Hepatocyte (in vitro differentiated cells): Measurements from ENCODE around the gene NLK. TPM values are rescaled to one million over a fixed set of nuclear protein-coding genes. Genes with fewer than 3 reads are reported as not detected.

Experiments
- DNase-seq: peaks from one replicate; pipeline ENCODE4 v3.0.0-alpha.2; 2016; ENCODE audit warnings: low spot score
- H2AFZ ChIP-seq: fragments of 200-600 bp; sonication (generic); 2 replicates; pipeline ENCODE4 v1.6.0; 2016; ENCODE audit warnings: antibody characterized with exemption, mild to moderate bottlenecking
- H3K27ac ChIP-seq: fragments of 200-600 bp; sonication (generic); 2 replicates; pipeline ENCODE4 v1.5.1; 2016; ENCODE audit warnings: mild to moderate bottlenecking
- H3K27me3 ChIP-seq: fragments of 200-600 bp; sonication (generic); 2 replicates; pipeline ENCODE4 v1.6.1; 2016
- H3K36me3 ChIP-seq: fragments of 200-600 bp; sonication (generic); replicated peaks from 2 replicates; pipeline ENCODE4 v1.5.1; 2016; ENCODE audit warnings: low read depth; ENCODE audit not compliant: insufficient read depth
- H3K4me1 ChIP-seq: fragments of 200-600 bp; sonication (generic); 2 replicates; pipeline ENCODE4 v1.5.1; 2016; ENCODE audit warnings: mild to moderate bottlenecking, moderate library complexity; ENCODE audit not compliant: insufficient read depth
- H3K4me2 ChIP-seq: fragments of 200-600 bp; sonication (generic); 2 replicates; pipeline ENCODE4 v1.6.0; 2016
- H3K4me3 ChIP-seq: fragments of 200-600 bp; sonication (generic); 2 replicates; pipeline ENCODE4 v1.5.1; 2016; ENCODE audit warnings: mild to moderate bottlenecking
- H3K79me2 ChIP-seq: fragments of 200-600 bp; sonication (generic); 2 replicates; pipeline ENCODE4 v1.6.0; 2017; ENCODE audit warnings: mild to moderate bottlenecking
- H3K9me2 ChIP-seq: fragments of 200-600 bp; sonication (generic); replicated peaks from 2 replicates; pipeline ENCODE4 v1.6.0; 2017; ENCODE audit warnings: mild to moderate bottlenecking; ENCODE audit not compliant: insufficient read depth
- H3K9me3 ChIP-seq: fragments of 200-600 bp; sonication (generic); 2 replicates; pipeline ENCODE4 v1.5.1; 2016; ENCODE audit warnings: low read depth, mild to moderate bottlenecking
- H4K20me1 ChIP-seq: fragments of 200-600 bp; sonication (generic); 2 replicates; pipeline ENCODE4 v1.6.0; 2016; ENCODE audit warnings: mild to moderate bottlenecking; ENCODE audit not compliant: insufficient read depth, poor library complexity, severe bottlenecking
- EZH2 ChIP-seq: fragments of 200-600 bp; sonication (generic); IDR thresholded peaks from 2 replicates; pipeline ENCODE4 v1.6.1; 2016; ENCODE audit warnings: antibody characterized with exemption, mild to moderate bottlenecking, borderline replicate concordance
- EZH2phosphoT487 ChIP-seq: fragments of 200-600 bp; sonication (generic); IDR thresholded peaks from one replicate; pipeline ENCODE4 v1.6.1; 2018; ENCODE audit warnings: antibody characterized with exemption, mild to moderate bottlenecking, low read depth, moderate library complexity; ENCODE audit not compliant: unreplicated experiment, severe bottlenecking
- WGBS: methylation state at CpG from one replicate; pipeline ENCODE4 v1.1.6; 2016; ENCODE audit warnings: low lambda C conversion rate; ENCODE audit errors: missing lambda C conversion rate; 5-methylcytosine and 5-hydroxymethylcytosine counted together
- polyA plus RNA-seq: library from polyadenylated mRNA; unstranded; fragments of >200 nt; fragmentation: Nextera tagmentation; extraction: Ambion mirVana; gene quantifications from 2 replicates; pipeline ENCODE4 v1.2.1, GENCODE V29; 2016
- total RNA-seq: library from RNA; depleted of rRNA; stranded (reverse); fragments of >200 nt; gene quantifications from 2 replicates; pipeline ENCODE4 v1.2.3, GENCODE V29; 2014
- TF ChIP-seq, protein P1 (sequence below): fragments of 200-600 bp; sonication (generic); IDR thresholded peaks from 2 replicates; pipeline ENCODE4 v1.5.1; 2016; ENCODE audit warnings: antibody characterized with exemption, mild to moderate bottlenecking; ENCODE audit not compliant: poor library complexity

The NLK gene
- total and polyA plus RNA-seq, 2 experiments from 2014 or later: 5.2 to 24.9 TPM

DNA sequence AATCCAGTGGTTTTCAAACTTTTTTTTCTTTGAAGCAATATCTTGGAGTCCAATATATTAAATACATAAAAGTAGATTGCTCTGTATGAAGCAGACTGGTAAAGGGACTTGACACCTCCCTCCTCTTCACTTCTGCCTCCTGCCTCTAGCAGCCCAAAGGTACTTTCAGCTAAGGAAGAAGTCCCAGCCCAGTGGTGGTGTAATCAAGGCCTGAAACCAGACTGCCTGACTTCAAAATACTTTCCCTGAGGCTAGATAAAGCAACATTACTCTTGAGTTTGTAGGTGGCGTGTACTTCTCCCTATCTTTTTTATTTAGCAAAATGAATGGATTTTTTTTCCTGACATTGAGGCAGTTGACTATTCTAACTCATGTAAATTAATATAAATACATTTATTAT lies 154.2 kb downstream of the NLK start:
- Histone ChIP-seq H3K4me3 (no peak overlapping the region), H3K27me3 (no peaks in the 10 kb centered on the region), H3K4me1 (no peaks in the 10 kb centered on the region), H3K27ac (no peak overlapping the region), H3K4me2 (no peak overlapping the region), H3K9me3 (no peaks in the 10 kb centered on the region), H3K9me2 (no peaks in the 10 kb centered on the region), H3K79me2 (no peaks in the 10 kb centered on the region), H2AFZ (no peak overlapping the region), H4K20me1 (no peaks in the 10 kb centered on the region), H3K36me3 (no peaks in the 10 kb centered on the region)
- no peak for DNase-seq
- TF ChIP-seq, protein P1, sequence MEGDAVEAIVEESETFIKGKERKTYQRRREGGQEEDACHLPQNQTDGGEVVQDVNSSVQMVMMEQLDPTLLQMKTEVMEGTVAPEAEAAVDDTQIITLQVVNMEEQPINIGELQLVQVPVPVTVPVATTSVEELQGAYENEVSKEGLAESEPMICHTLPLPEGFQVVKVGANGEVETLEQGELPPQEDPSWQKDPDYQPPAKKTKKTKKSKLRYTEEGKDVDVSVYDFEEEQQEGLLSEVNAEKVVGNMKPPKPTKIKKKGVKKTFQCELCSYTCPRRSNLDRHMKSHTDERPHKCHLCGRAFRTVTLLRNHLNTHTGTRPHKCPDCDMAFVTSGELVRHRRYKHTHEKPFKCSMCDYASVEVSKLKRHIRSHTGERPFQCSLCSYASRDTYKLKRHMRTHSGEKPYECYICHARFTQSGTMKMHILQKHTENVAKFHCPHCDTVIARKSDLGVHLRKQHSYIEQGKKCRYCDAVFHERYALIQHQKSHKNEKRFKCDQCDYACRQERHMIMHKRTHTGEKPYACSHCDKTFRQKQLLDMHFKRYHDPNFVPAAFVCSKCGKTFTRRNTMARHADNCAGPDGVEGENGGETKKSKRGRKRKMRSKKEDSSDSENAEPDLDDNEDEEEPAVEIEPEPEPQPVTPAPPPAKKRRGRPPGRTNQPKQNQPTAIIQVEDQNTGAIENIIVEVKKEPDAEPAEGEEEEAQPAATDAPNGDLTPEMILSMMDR: no peak
- TF ChIP-seq EZH2phosphoT487 (no peak), EZH2 (no peak)
- WGBS: 92% methylated on average over 1 of the region's 1 CpG

DNA sequence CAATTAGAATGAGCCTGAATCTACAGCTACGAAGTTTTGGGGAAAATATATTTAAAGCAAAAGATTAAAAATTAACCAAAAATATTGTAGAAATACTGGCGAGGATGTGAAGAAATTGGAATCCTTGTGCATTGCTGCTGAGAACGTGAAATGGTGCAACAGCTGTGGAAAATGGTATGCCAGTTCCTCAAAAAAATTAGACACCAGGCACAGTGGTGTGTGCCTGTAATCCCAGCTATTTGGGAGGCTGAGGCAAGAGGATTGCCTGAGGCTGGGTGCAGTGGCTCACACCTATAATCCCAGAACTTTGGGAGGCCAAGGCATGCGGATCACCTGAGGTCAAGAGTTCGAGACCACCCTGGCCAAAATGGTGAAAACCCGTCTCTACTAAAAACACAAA lies 156.6 kb downstream of the NLK start:
- Histone ChIP-seq H3K79me2 (no peaks in the 10 kb centered on the region), H3K36me3 (no peaks in the 10 kb centered on the region), H3K9me2 (no peaks in the 10 kb centered on the region), H3K4me1 (no peaks in the 10 kb centered on the region), H4K20me1 (no peaks in the 10 kb centered on the region), H2AFZ (no peak overlapping the region), H3K27ac (no peak overlapping the region), H3K27me3 (no peaks in the 10 kb centered on the region), H3K9me3 (no peaks in the 10 kb centered on the region), H3K4me3 (no peak overlapping the region), H3K4me2 (no peak overlapping the region)
- no peak for TF ChIP-seq EZH2phosphoT487
- TF ChIP-seq, protein P1: no peak
- TF ChIP-seq EZH2: no peak
- WGBS: over 99% methylated on average over 6 of the region's 6 CpGs
- no peak for DNase-seq

DNA sequence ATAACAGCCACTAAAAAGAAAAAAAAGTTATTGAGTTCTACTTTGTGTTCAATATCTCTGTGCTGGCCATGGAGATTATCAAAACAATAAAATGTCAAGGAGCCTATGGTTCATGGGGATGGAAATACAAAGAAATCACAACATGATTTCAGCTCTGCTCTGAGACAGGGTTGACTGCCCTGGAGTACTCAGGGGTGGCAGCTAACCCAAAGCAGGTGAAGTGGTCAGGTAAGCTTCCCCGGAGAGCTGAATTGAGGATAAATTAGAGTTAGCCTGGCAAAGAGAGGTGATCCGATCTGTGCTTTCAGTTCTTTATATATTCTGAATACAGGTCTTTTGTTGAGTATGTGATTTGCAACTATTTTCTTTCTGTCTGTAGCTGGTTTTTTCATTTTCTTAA lies 157.3 kb downstream of the NLK start:
- Histone ChIP-seq H3K27ac (no peak overlapping the region), H3K36me3 (no peaks in the 10 kb centered on the region), H3K9me3 (no peaks in the 10 kb centered on the region), H3K79me2 (no peaks in the 10 kb centered on the region), H3K9me2 (no peaks in the 10 kb centered on the region), H4K20me1 (no peaks in the 10 kb centered on the region), H3K4me2 (no peak overlapping the region), H2AFZ (no peak overlapping the region), H3K27me3 (no peaks in the 10 kb centered on the region), H3K4me3 (no peak overlapping the region), H3K4me1 (no peaks in the 10 kb centered on the region)
- no peak for DNase-seq
- 91% methylated on average over 2 of the region's 2 CpGs for WGBS
- TF ChIP-seq EZH2phosphoT487: no peak
- TF ChIP-seq, protein P1: no peak
- TF ChIP-seq EZH2: no peak

DNA sequence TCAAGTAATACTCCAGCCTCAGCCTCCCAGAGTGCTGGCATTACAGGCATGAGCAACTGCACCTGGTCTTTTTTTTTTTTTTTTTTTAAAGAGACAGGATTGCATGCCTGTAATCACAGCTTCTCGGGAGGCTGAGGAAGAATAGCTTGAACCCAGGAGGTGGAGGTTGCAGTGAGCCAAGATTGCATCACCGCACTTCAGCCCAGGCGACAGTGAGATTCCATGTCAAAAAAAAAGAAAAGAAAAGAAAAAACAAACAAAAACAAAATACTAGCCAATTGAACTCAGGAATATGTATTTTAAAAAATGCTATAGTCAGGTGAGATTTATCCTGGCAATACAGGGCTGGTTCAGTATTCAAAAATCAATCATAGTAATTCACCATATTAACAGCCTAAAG lies 158.8 kb downstream of the NLK start:
- H4K20me1 ChIP-seq: no peaks in the 10 kb centered on the region
- H3K36me3 ChIP-seq: no peaks in the 10 kb centered on the region
- no peak for DNase-seq
- TF ChIP-seq EZH2phosphoT487 (no peak), EZH2 (no peak)
- TF ChIP-seq, protein P1: no peak
- H3K79me2 ChIP-seq: no peaks in the 10 kb centered on the region
- no peaks in the 10 kb centered on the region for H3K9me2 ChIP-seq
- H3K4me3 ChIP-seq: no peak overlapping the region
- H3K27ac ChIP-seq: no peak overlapping the region
- no peak overlapping the region for H3K4me2 ChIP-seq
- H3K4me1 ChIP-seq: no peaks in the 10 kb centered on the region
- H3K27me3 ChIP-seq: no peaks in the 10 kb centered on the region
- no peaks in the 10 kb centered on the region for H3K9me3 ChIP-seq
- no peak overlapping the region for H2AFZ ChIP-seq
- 96% methylated on average over 3 of the region's 3 CpGs for WGBS
